Stimulated activated CD8-positive, alpha-beta memory T cell treated with anti-CD3 and anti-CD28 coated beads, Interleukin-15, amount 100 ng/mL, for 24 hours (primary cell): ENCODE results near the gene IQCN.

Experiments used
- DNase-seq: peaks from one replicate; pipeline ENCODE4 v3.0.0-alpha.2; 2020; ENCODE audit warnings: low read depth

IQCN gene

DNA sequence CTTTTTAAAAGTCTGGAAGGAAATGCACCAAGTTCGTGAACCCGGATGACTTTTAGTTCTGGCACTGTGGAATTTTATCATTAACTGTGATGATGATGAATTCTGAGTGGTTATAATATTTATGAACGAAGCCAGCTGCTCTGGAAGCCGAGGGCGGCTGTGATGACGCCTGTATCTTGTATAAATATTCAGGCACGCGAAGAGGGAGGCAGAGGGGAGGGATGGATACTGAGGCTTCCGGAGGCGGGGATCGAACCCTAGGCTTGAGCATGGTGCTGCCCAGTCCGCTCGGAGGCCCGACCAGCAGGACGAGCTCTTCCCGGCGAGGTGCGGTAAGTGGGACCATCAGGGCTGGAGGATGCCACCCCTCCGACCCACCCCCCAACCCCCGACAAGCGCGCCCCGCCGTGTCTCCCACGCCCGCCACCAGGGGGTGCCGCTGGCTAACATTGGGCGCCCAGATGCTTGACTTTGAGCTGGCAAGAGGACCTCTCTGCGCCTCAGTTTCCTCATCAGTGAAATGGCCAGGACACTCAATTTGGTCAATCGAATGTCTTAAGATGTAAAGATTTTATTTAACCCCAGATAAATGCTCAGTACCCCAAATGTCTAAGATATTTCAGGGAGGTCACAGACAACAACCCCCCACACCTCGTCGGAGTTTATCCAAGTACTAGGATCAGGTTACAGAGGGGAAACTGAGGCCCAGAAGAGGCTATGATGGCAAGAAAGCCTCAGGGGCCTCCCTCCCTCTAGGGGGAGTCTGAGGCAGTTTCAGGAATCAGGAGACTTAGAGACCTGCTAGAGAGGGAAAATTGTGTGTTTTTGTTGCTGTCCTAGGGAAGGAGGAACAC is 65.9 kb downstream of the IQCN start:
- no peak for DNase-seq
